Mesendoderm (in vitro differentiated cells): Measurements from ENCODE around the gene XRCC1.

Experiments
- DNase-seq: peaks from one replicate; pipeline ENCODE4 v3.0.0; 2013
- H2AK5ac ChIP-seq: 2 replicates; pipeline ENCODE4 v1.6.1; 2013; ENCODE audit warnings: low read length, inconsistent platforms
- H2BK120ac ChIP-seq: 2 replicates; pipeline ENCODE4 v1.6.1; 2013; ENCODE audit warnings: low read depth, mild to moderate bottlenecking, low read length, moderate library complexity, mixed read lengths
- H2BK15ac ChIP-seq: replicated peaks from 2 replicates; pipeline ENCODE4 v1.6.1; 2013; ENCODE audit warnings: low read depth, mild to moderate bottlenecking, moderate library complexity
- H2BK5ac ChIP-seq: 2 replicates; pipeline ENCODE4 v1.6.1; 2013; ENCODE audit warnings: low read length, inconsistent platforms
- H3K18ac ChIP-seq: 2 replicates; pipeline ENCODE4 v1.6.1; 2013; ENCODE audit warnings: mild to moderate bottlenecking, low read length, mixed read lengths
- H3K23ac ChIP-seq: one replicate; pipeline ENCODE4 v1.6.1; 2013; ENCODE audit warnings: low read length
- H3K27ac ChIP-seq: 2 replicates; pipeline ENCODE4 v1.5.1; 2013; ENCODE audit warnings: low read depth, mild to moderate bottlenecking, inconsistent platforms, low read length, moderate library complexity
- H3K27me3 ChIP-seq: 2 replicates; pipeline ENCODE4 v1.6.1; 2013; ENCODE audit warnings: low read length, control low read depth, mild to moderate bottlenecking, inconsistent platforms; ENCODE audit not compliant: insufficient read depth, poor library complexity
- H3K36me3 ChIP-seq: 2 replicates; pipeline ENCODE4 v1.6.1; 2013; ENCODE audit warnings: low read length, inconsistent platforms; ENCODE audit not compliant: control insufficient read depth, insufficient read depth
- H3K4ac ChIP-seq: one replicate; pipeline ENCODE4 v1.6.1; 2013; ENCODE audit warnings: low read depth, mild to moderate bottlenecking, low read length, moderate library complexity
- H3K4me1 ChIP-seq: 2 replicates; pipeline ENCODE4 v1.6.1; 2013; ENCODE audit warnings: low read depth, low read length, inconsistent platforms; ENCODE audit not compliant: control insufficient read depth
- H3K4me2 ChIP-seq: 2 replicates; pipeline ENCODE4 v1.6.1; 2013; ENCODE audit warnings: low read length
- H3K4me3 ChIP-seq: 2 replicates; pipeline ENCODE4 v1.5.1; 2013; ENCODE audit warnings: mild to moderate bottlenecking, low read length
- H3K56ac ChIP-seq: one replicate; pipeline ENCODE4 v1.6.1; 2013; ENCODE audit warnings: low read length
- H3K79me1 ChIP-seq: 2 replicates; pipeline ENCODE4 v1.6.1; 2013; ENCODE audit warnings: low read length, inconsistent platforms
- H3K79me2 ChIP-seq: 2 replicates; pipeline ENCODE4 v1.6.1; 2013; ENCODE audit warnings: mild to moderate bottlenecking, low read length; ENCODE audit not compliant: control insufficient read depth, insufficient read depth
- H3K9ac ChIP-seq: 2 replicates; pipeline ENCODE4 v1.6.1; 2013; ENCODE audit warnings: low read length, inconsistent platforms
- H4K5ac ChIP-seq: one replicate; pipeline ENCODE4 v1.6.1; 2013; ENCODE audit warnings: low read length
- H4K8ac ChIP-seq: one replicate; pipeline ENCODE4 v1.6.1; 2013; ENCODE audit warnings: low read depth, mild to moderate bottlenecking, control low read depth, low read length, moderate library complexity
- WGBS: extraction: QIAGEN DNeasy Blood & Tissue Kit; methylation state at CpG from one replicate; pipeline ENCODE4 v1.1.7; 2013; ENCODE audit warnings: low lambda C conversion rate, missing lambda C conversion rate; ENCODE audit not compliant: insufficient coverage; ENCODE audit errors: extremely low coverage; 5-methylcytosine and 5-hydroxymethylcytosine counted together

XRCC1 gene

GRCh38 chr19:43506629-43507028 is 68.7 kb downstream of the XRCC1 start:
- H3K27me3 ChIP-seq, result peaks cover 4% of the 10 kb centered on the region
- H3K4me2 ChIP-seq, result no peak overlapping the region
- H2BK5ac ChIP-seq, result no peak overlapping the region
- H3K4me1 ChIP-seq, result peaks cover 2% of the 10 kb centered on the region
- H4K5ac ChIP-seq, result no peak overlapping the region
- no peak overlapping the region for H2BK15ac ChIP-seq
- no peak overlapping the region for H3K18ac ChIP-seq
- H4K8ac ChIP-seq, result no peak overlapping the region
- no peak overlapping the region for H3K56ac ChIP-seq
- H3K23ac ChIP-seq, result no peak overlapping the region
- H3K9ac ChIP-seq, result no peak overlapping the region
- H2AK5ac ChIP-seq, result no peak overlapping the region
- no peak overlapping the region for H3K4me3 ChIP-seq
- no peaks in the 10 kb centered on the region for H3K79me1 ChIP-seq
- WGBS, result no CpG with 5 or more reads among the region's 5 CpGs
- no peaks in the 10 kb centered on the region for H3K36me3 ChIP-seq
- H3K79me2 ChIP-seq, result no peaks in the 10 kb centered on the region
- H3K27ac ChIP-seq, result no peak overlapping the region
- no peak overlapping the region for H2BK120ac ChIP-seq
- no peak overlapping the region for H3K4ac ChIP-seq
- no peak for DNase-seq

- Histone ChIP-seq H3K4me2 (no peak overlapping the region), H2AK5ac (no peak overlapping the region), H2BK120ac (no peak overlapping the region), H3K18ac (no peak overlapping the region), H3K27me3 (peaks cover 4% of the 10 kb centered on the region), H3K4me3 (no peak overlapping the region), H3K56ac (no peak overlapping the region), H3K27ac (no peak overlapping the region), H3K4me1 (peaks cover 2% of the 10 kb centered on the region), H3K4ac (no peak overlapping the region), H2BK5ac (no peak overlapping the region), H3K79me1 (no peaks in the 10 kb centered on the region), H4K8ac (no peak overlapping the region), H2BK15ac (no peak overlapping the region), H3K79me2 (no peaks in the 10 kb centered on the region), H4K5ac (no peak overlapping the region), H3K9ac (no peak overlapping the region), H3K23ac (no peak overlapping the region), H3K36me3 (no peaks in the 10 kb centered on the region)
- no CpG with 5 or more reads among the region's 5 CpGs for WGBS
- no peak for DNase-seq
Measured at GRCh38 chr19:43505941-43506340, 69.4 kb downstream of the XRCC1 start.

- Histone ChIP-seq H3K79me1 (no peaks in the 10 kb centered on the region), H4K8ac (no peak overlapping the region), H2BK120ac (no peak overlapping the region), H3K9ac (no peak overlapping the region), H3K79me2 (no peaks in the 10 kb centered on the region), H3K27ac (no peak overlapping the region), H3K56ac (no peak overlapping the region), H3K36me3 (no peaks in the 10 kb centered on the region), H4K5ac (no peak overlapping the region), H3K4me3 (no peak overlapping the region), H3K27me3 (peaks cover 4% of the 10 kb centered on the region), H3K18ac (no peak overlapping the region), H3K4me2 (no peak overlapping the region), H3K4me1 (peaks cover 2% of the 10 kb centered on the region), H3K4ac (no peak overlapping the region), H3K23ac (no peak overlapping the region), H2AK5ac (no peak overlapping the region), H2BK15ac (no peak overlapping the region), H2BK5ac (no peak overlapping the region)
- WGBS, result no CpG with 5 or more reads among the region's 3 CpGs
- no peak for DNase-seq
Measured at GRCh38 chr19:43505186-43505456, 70.2 kb downstream of the XRCC1 start.

- Histone ChIP-seq H3K36me3 (no peaks in the 10 kb centered on the region), H3K9ac (peak within 1 kb of the TSS; percentile 79), H3K79me2 (no peaks in the 10 kb centered on the region), H2BK120ac (no peak within 1 kb of the TSS), H2AK5ac (no peak within 1 kb of the TSS), H3K4me3 (peak within 1 kb of the TSS; percentile 68), H3K4ac (no peak within 1 kb of the TSS), H3K27me3 (peaks cover 4% of the 10 kb centered on the region), H4K5ac (no peak within 1 kb of the TSS), H2BK15ac (no peak within 1 kb of the TSS), H3K4me1 (peaks cover 2% of the 10 kb centered on the region), H4K8ac (peak within 1 kb of the TSS; percentile 43), H3K27ac (no peak within 1 kb of the TSS), H3K4me2 (peak within 1 kb of the TSS; percentile 92), H3K79me1 (no peaks in the 10 kb centered on the region), H3K18ac (no peak within 1 kb of the TSS), H3K56ac (peak within 1 kb of the TSS; percentile 91), H3K23ac (peak within 1 kb of the TSS; percentile 45), H2BK5ac (no peak within 1 kb of the TSS)
- no CpG with 5 or more reads among the region's 42 CpGs for WGBS
- peak; percentile 36 for DNase-seq
Measured at GRCh38 chr19:43504426-43505185, 70.7 kb downstream of the XRCC1 start, which contains the start of gene PHLDB3. TSS of gene PHLDB3 (minus strand) at chr19:43504746. CDS start at chr19:43504118, 628 bp downstream.

GRCh38 chr19:43503501-43504425 is 71.6 kb downstream of the XRCC1 start:
- H3K79me1 ChIP-seq, result no peaks in the 10 kb centered on the region
- no peak overlapping the region for H3K4ac ChIP-seq
- no peak overlapping the region for H4K8ac ChIP-seq
- WGBS, result no CpG with 5 or more reads among the region's 64 CpGs
- no peak overlapping the region for H2BK15ac ChIP-seq
- H3K23ac ChIP-seq, result no peak overlapping the region
- H3K36me3 ChIP-seq, result no peaks in the 10 kb centered on the region
- H3K9ac ChIP-seq, result peak overlapping the region; percentile 79
- DNase-seq, result peak; percentile 95
- H3K56ac ChIP-seq, result peak overlapping the region; percentile 91
- no peaks in the 10 kb centered on the region for H3K79me2 ChIP-seq
- peak overlapping the region; percentile 68 for H3K4me3 ChIP-seq
- H3K27ac ChIP-seq, result no peak overlapping the region
- no peak overlapping the region for H3K18ac ChIP-seq
- H2BK120ac ChIP-seq, result no peak overlapping the region
- H4K5ac ChIP-seq, result no peak overlapping the region
- peaks cover 4% of the 10 kb centered on the region for H3K27me3 ChIP-seq
- H3K4me2 ChIP-seq, result peak overlapping the region; percentile 92
- no peak overlapping the region for H2AK5ac ChIP-seq
- H2BK5ac ChIP-seq, result no peak overlapping the region
- H3K4me1 ChIP-seq, result peaks cover 2% of the 10 kb centered on the region
